Activated naive CD4-positive, alpha-beta T cell treated with anti-CD3 and anti-CD28 coated beads for 36 hours (primary cell): Measurements from ENCODE around the gene NANS. TPM values are rescaled to one million over a fixed set of nuclear protein-coding genes. Genes with fewer than 3 reads are reported as not detected.
A peak's percentile ranks its signal among the peaks of the same experiment; 100 is the strongest.
"Not testable (repeated sequence)": the region's sequence is repeated elsewhere in the genome, so short reads cannot be mapped to it uniquely, and the experiment has no call there.

ENCODE experiments used
- CTCF ChIA-PET: fragments of 350-600 bp; sonication (Branson Sonifier 250); formaldehyde crosslinking; loops from one replicate; lab custom pipeline; 2021; ENCODE audit warnings: antibody characterized with exemption; lab: Charles Lee
- DNase-seq: peaks from one replicate; pipeline ENCODE4 v3.0.0-alpha.2; 2020
- H3K27ac Mint-ChIP-seq: one replicate; pipeline ENCODE4 v1.8.0; 2021; ENCODE audit warnings: mild to moderate bottlenecking, mixed read lengths
- H3K27me3 Mint-ChIP-seq: one replicate; pipeline ENCODE4 v1.8.0; 2021; ENCODE audit warnings: low read depth, mixed read lengths
- H3K36me3 Mint-ChIP-seq: one replicate; pipeline ENCODE4 v1.8.0; 2021; ENCODE audit warnings: low read depth, mixed read lengths
- H3K4me1 Mint-ChIP-seq: one replicate; pipeline ENCODE4 v1.8.0; 2021; ENCODE audit warnings: low read depth, mixed read lengths
- H3K4me3 Mint-ChIP-seq: one replicate; pipeline ENCODE4 v1.8.0; 2021; ENCODE audit warnings: mild to moderate bottlenecking, moderate library complexity, mixed read lengths
- H3K9me3 Mint-ChIP-seq: one replicate; pipeline ENCODE4 v1.8.0; 2021; ENCODE audit warnings: mixed read lengths
- intact Hi-C: fragments of 100-400 bp; cut with micrococcal nuclease; formaldehyde crosslinking; loops from one replicate; pipeline ENCODE4 v1.15.1; 2023
- total RNA-seq, 2 experiments: library from RNA; stranded (reverse); gene quantifications; one replicate each; pipeline ENCODE4 v1.2.3, GENCODE V29; 2021

Gene NANS
- total RNA-seq, 2 experiments from 2014 or later: 46.1 to 51.0 TPM

DNA sequence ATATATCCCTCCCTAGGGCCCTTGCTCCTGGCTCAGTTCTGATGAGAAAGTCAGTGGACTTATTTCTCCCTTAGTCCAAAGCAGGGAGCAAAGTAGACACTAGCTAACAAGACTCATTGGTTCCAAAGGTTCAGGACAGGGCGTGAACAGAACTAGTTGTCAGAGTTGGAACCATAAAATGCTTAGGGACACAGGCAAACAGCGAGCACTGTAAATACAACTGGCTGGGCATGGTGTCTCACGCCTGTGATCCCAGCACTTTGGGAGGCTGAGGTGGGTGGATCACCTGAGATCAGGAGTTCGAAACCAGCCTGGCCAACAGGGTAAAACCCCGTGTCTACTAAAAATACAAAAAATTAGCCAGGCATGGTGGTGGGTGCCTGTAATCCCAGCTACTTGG, 36.7 kb upstream of the NANS start:
- H3K27ac Mint-ChIP-seq, H3K4me3 Mint-ChIP-seq, intact Hi-C loops, DNase-seq, H3K4me1 Mint-ChIP-seq, H3K27me3 Mint-ChIP-seq, H3K9me3 Mint-ChIP-seq: not testable (repeated sequence)
- H3K36me3 Mint-ChIP-seq: peaks cover 20% of the 10 kb centered on the region
- CTCF ChIA-PET: interaction anchor here (0.6 to 1.0 kb wide), 4 partner anchors 15 to 755 kb away, joined by 3 to 4 read pairs (median 3); no protein-coding TSS in a partner anchor

DNA sequence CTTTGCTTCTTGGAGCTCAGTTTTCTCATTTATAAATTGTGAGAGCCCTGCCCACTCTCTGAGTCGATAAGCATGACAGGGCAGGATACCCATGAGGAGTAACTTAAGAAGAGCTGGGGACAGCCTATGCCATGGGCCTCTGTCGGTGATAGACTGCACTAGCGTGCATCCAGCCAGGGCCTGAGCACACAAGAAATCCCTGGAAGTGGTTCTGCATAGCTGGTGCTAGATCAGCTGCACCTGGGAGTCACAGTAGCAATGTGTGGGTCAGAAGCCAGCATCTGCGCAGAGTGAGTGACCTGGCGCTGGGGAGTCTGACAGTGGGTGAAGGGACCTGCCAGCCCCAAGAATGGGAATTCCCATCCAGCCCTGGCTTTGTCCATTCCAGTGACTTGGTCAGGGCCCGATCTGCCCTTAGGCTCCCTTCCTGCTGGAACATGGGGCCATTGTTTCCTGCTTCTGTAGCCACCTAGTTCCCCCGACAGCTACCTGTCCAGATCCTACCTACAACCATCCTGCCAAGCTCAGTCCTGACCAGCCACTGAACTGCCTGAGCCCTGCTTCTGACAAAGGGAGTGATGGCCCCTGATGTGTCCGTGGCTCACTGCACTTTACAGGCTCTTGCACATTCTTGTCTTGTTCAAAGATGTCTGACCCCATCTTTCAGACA, 35.9 kb upstream of the NANS start:
- no peak for DNase-seq
- H3K27me3 Mint-ChIP-seq: no peaks in the 10 kb centered on the region
- H3K36me3 Mint-ChIP-seq: peaks cover 14% of the 10 kb centered on the region
- H3K27ac Mint-ChIP-seq: no peak overlapping the region
- H3K9me3 Mint-ChIP-seq: no peaks in the 10 kb centered on the region
- H3K4me1 Mint-ChIP-seq: no peaks in the 10 kb centered on the region
- no peak overlapping the region for H3K4me3 Mint-ChIP-seq
- intact Hi-C loops: no loop called here
- CTCF ChIA-PET: interaction anchor here (0.5 to 1.4 kb wide), 6 partner anchors 13 to 755 kb away, joined by 3 to 9 read pairs (median 4); no protein-coding TSS in a partner anchor

DNA sequence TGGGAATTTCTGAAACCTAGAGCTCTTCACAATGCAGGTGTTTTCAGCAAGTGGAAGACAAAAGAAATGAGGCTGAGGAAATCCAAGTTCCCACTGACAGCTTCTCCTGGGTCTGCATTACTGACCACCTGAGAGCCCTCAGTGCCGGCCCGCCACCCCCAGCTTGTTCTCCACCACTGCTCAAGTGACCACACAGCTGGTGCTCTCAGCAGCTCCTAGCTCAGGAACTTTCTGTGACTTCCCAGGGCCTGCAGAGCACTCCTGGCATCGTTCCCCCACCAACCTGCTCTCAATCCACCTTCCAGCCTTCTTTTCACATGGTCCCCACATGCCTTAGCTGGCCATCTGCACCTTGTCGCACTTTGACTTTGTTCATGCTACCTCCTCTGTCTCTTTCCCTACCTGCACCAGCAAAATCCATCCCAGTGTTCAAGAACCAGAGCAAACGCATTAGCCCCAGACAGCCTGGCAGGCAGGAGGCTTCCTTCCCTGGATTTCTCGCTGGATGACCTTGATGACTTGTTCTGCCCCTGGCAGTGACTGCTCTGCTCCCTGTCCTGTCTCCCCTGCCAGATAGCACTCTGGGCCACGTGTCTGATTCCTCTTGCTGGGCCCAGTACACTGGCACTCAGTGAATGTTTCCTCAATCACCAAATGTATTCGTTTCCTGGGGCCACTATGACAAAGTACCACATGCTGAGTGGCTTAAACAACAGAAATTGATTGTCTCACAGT, 35.1 kb upstream of the NANS start:
- Mint-ChIP-seq H3K4me3 (no peak overlapping the region), H3K36me3 (peaks cover 15% of the 10 kb centered on the region), H3K27me3 (no peaks in the 10 kb centered on the region), H3K27ac (no peak overlapping the region), H3K4me1 (no peaks in the 10 kb centered on the region), H3K9me3 (no peaks in the 10 kb centered on the region)
- DNase-seq: no peak
- intact Hi-C loops: no loop called here
- CTCF ChIA-PET: interaction anchor here (0.5 to 1.4 kb wide), 3 partner anchors 12 to 132 kb away, joined by 3 to 9 read pairs (median 3); no protein-coding TSS in a partner anchor

DNA sequence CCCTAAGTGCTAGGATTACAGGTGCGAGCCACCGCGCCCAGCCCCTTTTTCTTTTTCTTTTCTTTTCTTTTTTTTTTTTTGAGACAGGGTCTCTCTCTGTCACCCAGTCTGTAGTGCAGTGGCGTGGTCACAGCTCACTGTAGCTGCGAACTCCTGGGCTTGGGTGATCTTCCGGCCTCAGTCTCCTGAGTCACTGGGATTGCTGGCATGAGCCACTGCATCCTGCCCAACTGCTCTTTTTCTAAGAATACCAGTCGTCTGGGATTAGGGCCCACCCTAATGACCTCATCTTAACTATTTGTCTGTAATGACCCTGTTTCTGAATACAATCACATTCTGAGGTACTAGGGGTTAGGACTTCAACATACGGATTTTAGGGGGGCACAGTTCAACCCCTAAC, 34.1 kb upstream of the NANS start:
- H3K27ac Mint-ChIP-seq: no peak overlapping the region
- intact Hi-C loops: no loop called here
- DNase-seq: no peak
- peaks cover 14% of the 10 kb centered on the region for H3K36me3 Mint-ChIP-seq
- no peak overlapping the region for H3K4me3 Mint-ChIP-seq
- no peaks in the 10 kb centered on the region for H3K27me3 Mint-ChIP-seq
- no peaks in the 10 kb centered on the region for H3K4me1 Mint-ChIP-seq
- H3K9me3 Mint-ChIP-seq: no peaks in the 10 kb centered on the region
- CTCF ChIA-PET: interaction anchor here (0.6 kb wide), 1 partner anchor 48 kb away, joined by 3 read pairs; no protein-coding TSS in a partner anchor

DNA sequence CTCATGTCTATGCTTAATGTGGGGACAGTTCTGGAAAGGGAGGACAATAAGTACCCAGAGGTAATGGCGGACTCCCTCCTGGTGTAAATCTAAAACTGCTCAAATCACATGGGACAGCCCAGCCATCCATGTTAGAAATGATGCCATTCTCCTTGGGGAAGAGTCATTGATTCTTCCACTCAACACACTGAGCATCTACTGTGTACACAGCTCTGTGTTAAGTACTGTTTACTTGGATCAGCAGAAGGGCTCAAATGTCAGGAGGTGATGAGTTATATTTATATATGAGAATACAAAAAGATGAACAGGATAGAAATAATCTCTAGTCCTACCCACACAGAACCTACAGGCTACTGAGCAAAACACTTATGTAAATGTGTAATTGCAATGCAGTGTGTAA, 31.8 kb upstream of the NANS start:
- intact Hi-C loops: no loop called here
- Mint-ChIP-seq H3K27me3 (no peaks in the 10 kb centered on the region), H3K27ac (no peak overlapping the region), H3K36me3 (peaks cover 13% of the 10 kb centered on the region), H3K4me1 (no peaks in the 10 kb centered on the region), H3K9me3 (no peaks in the 10 kb centered on the region), H3K4me3 (no peak overlapping the region)
- CTCF ChIA-PET: interaction anchor here (0.6 kb wide), 1 partner anchor 44 kb away, joined by 5 read pairs; no protein-coding TSS in a partner anchor
- no peak for DNase-seq

DNA sequence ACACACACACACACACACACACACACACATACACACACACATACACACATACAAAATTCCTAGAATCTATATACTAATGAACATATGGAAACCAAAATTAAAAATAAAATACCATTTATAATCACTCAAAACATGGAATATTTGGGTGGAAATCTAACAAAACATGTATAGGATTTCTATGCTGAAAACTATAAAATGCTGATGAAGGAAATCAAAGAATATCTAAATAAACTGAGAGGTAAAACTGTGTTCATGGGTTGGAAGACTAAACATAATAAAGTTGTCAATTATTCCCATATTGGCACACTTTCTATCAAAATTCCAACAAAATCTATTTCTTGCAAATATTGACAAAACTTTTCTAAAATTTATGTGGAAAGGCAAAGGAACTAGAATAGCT, 25.4 kb upstream of the NANS start:
- intact Hi-C loops: no loop called here
- no peak for DNase-seq
- CTCF ChIA-PET: interaction anchor here (1.8 kb wide), 1 partner anchor 107 kb away, joined by 5 read pairs; no protein-coding TSS in a partner anchor
- H3K4me3 Mint-ChIP-seq: no peak overlapping the region
- no peaks in the 10 kb centered on the region for H3K9me3 Mint-ChIP-seq
- no peaks in the 10 kb centered on the region for H3K27me3 Mint-ChIP-seq
- peaks cover 15% of the 10 kb centered on the region for H3K4me1 Mint-ChIP-seq
- peaks cover 12% of the 10 kb centered on the region for H3K36me3 Mint-ChIP-seq
- H3K27ac Mint-ChIP-seq: no peak overlapping the region

DNA sequence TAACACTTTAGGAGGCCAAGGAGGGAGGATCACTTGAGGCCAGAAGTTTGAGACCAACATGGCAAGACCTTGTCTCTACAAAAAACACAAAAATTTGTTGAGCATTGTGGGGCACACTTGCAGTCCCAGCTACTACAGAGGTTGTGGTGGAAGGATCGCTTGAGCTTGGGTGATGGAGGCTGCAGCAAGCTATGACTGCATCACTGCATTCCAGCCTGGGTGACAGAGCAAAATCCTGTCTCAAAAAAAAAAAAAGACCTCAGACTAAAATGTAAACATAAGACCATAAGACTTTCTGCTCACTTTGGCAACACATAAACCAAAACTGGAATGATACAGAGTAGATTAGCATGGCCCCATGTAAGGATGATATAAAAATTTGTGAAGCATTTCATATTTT, 24.6 kb upstream of the NANS start:
- Mint-ChIP-seq H3K4me1 (peaks cover 15% of the 10 kb centered on the region), H3K27ac (no peak overlapping the region), H3K9me3 (no peaks in the 10 kb centered on the region), H3K36me3 (peaks cover 7% of the 10 kb centered on the region), H3K27me3 (no peaks in the 10 kb centered on the region), H3K4me3 (no peak overlapping the region)
- intact Hi-C loops: no loop called here
- DNase-seq: no peak
- CTCF ChIA-PET: interaction anchor here (0.6 to 4.5 kb wide), 7 partner anchors 18 to 111 kb away, joined by 3 to 30 read pairs (median 4); no protein-coding TSS in a partner anchor

DNA sequence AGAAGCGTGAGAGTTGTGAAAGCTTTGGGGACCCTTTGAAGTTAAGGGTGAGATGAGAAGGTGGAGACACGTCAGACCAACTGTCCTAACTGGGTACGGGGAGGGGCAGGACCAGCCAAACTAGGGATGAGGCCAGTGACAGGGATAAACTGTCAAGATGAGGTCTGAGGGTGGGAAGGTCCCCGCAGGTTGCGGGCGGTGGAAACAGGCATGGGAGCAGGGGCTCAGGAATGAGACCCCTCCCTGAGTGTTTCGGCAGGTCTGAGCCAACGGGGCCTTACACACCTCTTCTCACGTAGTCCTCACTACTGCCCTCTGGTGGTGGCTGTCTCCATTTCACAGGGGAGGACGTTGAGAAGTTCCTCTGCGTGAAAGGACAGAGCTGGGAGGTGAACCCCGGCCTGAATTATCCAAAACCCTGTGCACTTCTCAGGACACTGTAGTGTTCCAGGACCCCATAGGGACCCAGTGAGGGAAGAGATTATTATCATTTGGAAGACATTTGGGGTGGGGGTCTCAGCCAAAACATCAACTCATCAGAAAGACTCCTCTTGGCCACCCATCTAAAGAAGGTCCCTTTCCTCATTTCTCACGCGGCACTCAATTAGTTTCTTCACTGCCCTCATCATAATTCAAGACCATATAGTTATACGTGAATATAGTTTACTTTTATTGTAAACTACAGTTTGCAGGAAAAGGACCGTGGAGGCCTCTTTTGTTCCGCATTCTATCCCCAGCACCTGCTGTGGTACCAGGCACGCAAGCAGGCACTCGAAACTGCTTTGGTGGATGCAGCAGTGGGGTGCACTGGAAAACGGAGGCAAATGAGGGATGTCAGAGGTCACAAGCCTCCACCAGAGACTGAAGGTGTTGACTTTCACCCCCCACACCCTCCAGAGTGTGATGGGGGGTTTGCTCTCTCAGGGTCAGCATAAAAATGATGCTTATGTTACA, 21.7 kb upstream of the NANS start:
- Mint-ChIP-seq H3K9me3 (no peaks in the 10 kb centered on the region), H3K36me3 (peaks cover 2% of the 10 kb centered on the region), H3K4me3 (peak overlapping the region; percentile 33), H3K27ac (no peak overlapping the region), H3K27me3 (no peaks in the 10 kb centered on the region), H3K4me1 (peaks cover 15% of the 10 kb centered on the region)
- peak; percentile 97 for DNase-seq
- intact Hi-C loops: loop anchor here (1.0 to 2.0 kb wide), 3 partner anchors 48 to 325 kb away; no protein-coding TSS in a partner anchor
- CTCF ChIA-PET: interaction anchor here (0.6 to 4.5 kb wide), 24 partner anchors 10 to 816 kb away, joined by 3 to 39 read pairs (median 4); partner anchors contain the start of genes NANS, TBC1D2 and TRMO

DNA sequence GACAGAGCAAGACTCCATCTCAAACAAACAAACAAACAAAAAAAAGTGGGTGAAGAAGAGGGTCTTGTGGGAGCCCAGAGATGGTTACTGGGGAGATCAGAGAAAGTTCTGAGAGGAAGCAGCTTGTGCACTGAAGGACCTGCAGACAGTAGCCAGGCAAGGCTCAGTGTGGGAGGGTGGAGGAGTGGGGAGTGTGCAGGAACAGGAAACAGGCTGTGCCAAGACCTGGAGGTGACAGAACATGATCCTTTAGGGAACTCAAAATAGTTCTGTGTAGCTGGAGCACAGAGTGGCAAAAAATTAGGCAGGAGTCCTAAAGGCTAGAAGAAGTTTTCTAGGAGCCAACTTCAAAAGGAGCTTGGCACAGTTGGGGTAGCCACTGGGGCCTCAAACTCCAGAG, 19.2 kb upstream of the NANS start:
- no peak overlapping the region for H3K4me3 Mint-ChIP-seq
- no peak for DNase-seq
- H3K9me3 Mint-ChIP-seq: no peaks in the 10 kb centered on the region
- H3K36me3 Mint-ChIP-seq: no peaks in the 10 kb centered on the region
- no peaks in the 10 kb centered on the region for H3K27me3 Mint-ChIP-seq
- peaks cover 14% of the 10 kb centered on the region for H3K4me1 Mint-ChIP-seq
- CTCF ChIA-PET: interaction anchor here (0.8 to 2.5 kb wide), 6 partner anchors 8 to 136 kb away, joined by 3 to 13 read pairs (median 4); partner anchors contain the start of gene TRMO
- no peak overlapping the region for H3K27ac Mint-ChIP-seq
- intact Hi-C loops: no loop called here

DNA sequence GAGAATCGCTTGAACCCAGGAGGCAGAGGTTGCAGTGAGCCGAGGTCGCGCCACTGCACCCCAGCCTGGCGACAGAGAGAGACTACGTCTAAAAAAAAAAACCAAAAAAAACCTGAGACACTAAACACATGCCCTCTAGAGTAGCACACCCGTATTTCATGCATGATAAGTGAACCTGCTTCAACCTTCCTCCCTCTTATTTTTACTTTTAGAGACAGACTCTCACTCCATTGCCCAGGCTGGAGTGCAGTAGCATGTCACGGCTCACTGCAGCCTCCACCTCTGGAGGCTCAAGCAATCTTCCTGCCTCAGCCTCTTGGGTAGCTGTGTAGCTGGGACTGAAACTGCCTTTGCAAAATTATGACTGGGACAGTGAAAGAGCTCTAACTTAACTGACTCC, 17.6 kb upstream of the NANS start:
- Mint-ChIP-seq H3K27me3 (no peaks in the 10 kb centered on the region), H3K9me3 (no peaks in the 10 kb centered on the region), H3K27ac (no peak overlapping the region), H3K4me1 (peaks cover 6% of the 10 kb centered on the region), H3K36me3 (no peaks in the 10 kb centered on the region), H3K4me3 (no peak overlapping the region)
- intact Hi-C loops: no loop called here
- no peak for DNase-seq
- CTCF ChIA-PET: interaction anchor here (2.3 kb wide), 1 partner anchor 116 kb away, joined by 12 read pairs; the partner anchor contains the start of gene TRMO

DNA sequence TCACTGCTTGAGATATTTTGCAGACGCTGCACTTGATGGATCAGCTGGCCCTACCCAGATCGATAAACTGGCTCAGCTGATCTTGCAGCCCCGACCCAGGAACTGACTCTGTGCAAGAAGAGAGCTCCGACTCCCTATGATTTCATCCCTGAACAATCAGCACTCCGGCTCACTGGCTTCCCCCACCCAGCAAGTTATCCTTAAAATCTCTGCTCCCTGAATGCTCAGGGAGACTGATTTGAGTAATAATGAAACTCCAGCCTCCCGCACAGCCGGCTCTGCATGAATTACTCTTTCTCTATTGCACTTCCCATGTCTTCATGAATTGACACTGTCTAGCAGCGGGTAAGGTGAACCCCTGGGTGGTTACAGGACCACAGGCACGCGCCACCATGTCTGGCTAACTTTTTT, 16.9 kb upstream of the NANS start:
- H3K27me3 Mint-ChIP-seq: no peaks in the 10 kb centered on the region
- no peaks in the 10 kb centered on the region for H3K9me3 Mint-ChIP-seq
- peaks cover 3% of the 10 kb centered on the region for H3K4me1 Mint-ChIP-seq
- H3K36me3 Mint-ChIP-seq: no peaks in the 10 kb centered on the region
- no peak overlapping the region for H3K4me3 Mint-ChIP-seq
- H3K27ac Mint-ChIP-seq: no peak overlapping the region
- no peak for DNase-seq
- intact Hi-C loops: no loop called here
- CTCF ChIA-PET: interaction anchor here (2.3 kb wide), 1 partner anchor 117 kb away, joined by 12 read pairs; the partner anchor contains the start of gene TRMO
